Measurements from ENCODE around the gene APBA1. TPM values are rescaled to one million over a fixed set of nuclear protein-coding genes. Genes with fewer than 3 reads are reported as not detected.

Gene APBA1
- total RNA-seq, 1 experiment from 2014 or later: 11.0 TPM

- no peaks in the 10 kb centered on the region for H3K9me3 ChIP-seq (replicated peaks)
- no peak overlapping the region for H3K27ac ChIP-seq
- H3K36me3 ChIP-seq: no peaks in the 10 kb centered on the region
- no peaks in the 10 kb centered on the region for H3K4me1 ChIP-seq (replicated peaks)
- no peak overlapping the region for H3K4me3 ChIP-seq
- no peak for DNase-seq (ENCODE audit: low read depth in 1 of 2, low spot score in 2 of 2)
- H3K27me3 ChIP-seq (replicated peaks): no peaks in the 10 kb centered on the region
Observed at GRCh38 chr9:69542058-69542457, 130.1 kb downstream of the APBA1 start.

GRCh38 chr9:69535911-69536310 is 136.3 kb downstream of the APBA1 start:
- no peaks in the 10 kb centered on the region for H3K9me3 ChIP-seq (replicated peaks)
- DNase-seq (ENCODE audit: low read depth in 1 of 2, low spot score in 2 of 2): no peak
- H3K36me3 ChIP-seq: no peaks in the 10 kb centered on the region
- no peak overlapping the region for H3K27ac ChIP-seq
- H3K27me3 ChIP-seq (replicated peaks): no peaks in the 10 kb centered on the region
- H3K4me1 ChIP-seq (replicated peaks): no peaks in the 10 kb centered on the region
- H3K4me3 ChIP-seq: no peak overlapping the region

DNA sequence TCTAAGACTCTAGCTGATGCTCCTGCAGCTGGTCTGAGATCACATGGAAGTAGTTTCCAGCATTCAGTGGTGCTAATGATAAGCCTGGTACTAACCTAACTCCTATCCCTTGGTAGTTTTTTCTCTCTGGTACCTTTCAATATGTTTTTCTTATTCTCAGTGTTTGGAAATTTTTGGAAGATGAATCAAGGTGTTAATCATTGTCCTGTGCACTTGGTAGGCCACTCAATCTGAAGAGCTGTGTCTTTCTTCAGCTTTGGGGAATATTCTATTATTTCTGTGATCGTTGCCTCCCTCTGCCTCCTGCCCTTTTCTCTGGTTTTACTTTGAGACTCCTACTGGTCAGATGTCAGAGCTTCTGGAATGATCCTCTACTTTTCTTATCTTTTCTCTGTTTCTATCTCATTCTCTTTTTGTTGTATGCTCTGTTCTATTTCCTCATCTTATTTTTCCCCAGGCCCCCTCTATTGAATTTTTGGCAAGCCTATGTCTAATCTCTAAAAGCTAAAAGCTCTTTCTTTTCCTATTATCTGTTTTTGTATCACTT is 136.8 kb downstream of the APBA1 start:
- Histone ChIP-seq H3K27me3 (replicated peaks) (no peaks in the 10 kb centered on the region), H3K4me1 (replicated peaks) (no peaks in the 10 kb centered on the region), H3K36me3 (no peaks in the 10 kb centered on the region), H3K27ac (no peak overlapping the region), H3K4me3 (no peak overlapping the region), H3K9me3 (replicated peaks) (no peaks in the 10 kb centered on the region)
- no peak for DNase-seq (ENCODE audit: low read depth in 1 of 2, low spot score in 2 of 2)

GRCh38 chr9:69532396-69532795 is 139.8 kb downstream of the APBA1 start:
- DNase-seq (ENCODE audit: low read depth in 1 of 2, low spot score in 2 of 2): no peak
- no peak overlapping the region for H3K27ac ChIP-seq
- H3K9me3 ChIP-seq (replicated peaks): no peaks in the 10 kb centered on the region
- no peaks in the 10 kb centered on the region for H3K27me3 ChIP-seq (replicated peaks)
- no peak overlapping the region for H3K4me3 ChIP-seq
- H3K36me3 ChIP-seq: no peaks in the 10 kb centered on the region
- no peaks in the 10 kb centered on the region for H3K4me1 ChIP-seq (replicated peaks)

DNA sequence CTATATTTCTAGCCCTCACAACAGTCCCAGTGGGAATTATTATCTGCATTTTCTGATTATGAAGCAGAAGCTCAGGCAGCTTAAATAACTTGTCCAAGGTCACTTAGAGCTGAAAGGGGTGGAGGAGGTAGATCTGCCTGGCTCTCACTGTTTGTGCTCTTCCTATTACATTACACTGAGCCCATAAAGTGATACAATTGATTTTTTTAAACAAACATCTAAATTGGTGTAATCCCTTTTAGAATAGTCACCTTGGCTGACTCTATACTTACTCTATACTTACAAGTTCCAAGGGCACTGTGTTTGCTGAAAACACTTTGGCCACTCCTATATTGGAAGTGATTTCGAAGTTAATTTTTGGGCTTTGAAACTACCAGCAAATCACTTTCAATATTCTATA is 144.7 kb downstream of the APBA1 start:
- DNase-seq (ENCODE audit: low read depth in 1 of 2, low spot score in 2 of 2): no peak
- H3K27me3 ChIP-seq (replicated peaks): no peaks in the 10 kb centered on the region
- H3K36me3 ChIP-seq: no peaks in the 10 kb centered on the region
- no peak overlapping the region for H3K27ac ChIP-seq
- H3K4me3 ChIP-seq: no peak overlapping the region
- no peaks in the 10 kb centered on the region for H3K9me3 ChIP-seq (replicated peaks)
- H3K4me1 ChIP-seq (replicated peaks): no peaks in the 10 kb centered on the region

DNA sequence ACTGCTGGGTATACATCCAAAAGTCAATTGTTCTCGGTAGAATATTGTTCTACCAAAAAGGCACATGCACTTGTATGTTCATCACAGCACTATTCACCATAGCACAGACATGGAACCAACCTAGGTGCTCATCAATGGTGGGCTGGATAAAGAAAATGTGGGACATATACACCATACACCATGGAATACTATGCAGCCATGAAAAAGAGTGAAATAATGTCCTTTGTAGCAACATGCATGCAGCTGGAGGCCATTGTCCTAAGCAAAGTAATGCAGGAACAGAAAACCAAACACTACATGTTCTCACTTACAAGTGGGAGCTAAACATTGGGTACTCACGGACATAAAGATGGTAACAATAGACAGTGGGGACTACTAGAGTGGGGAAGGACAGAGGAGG is 145.5 kb downstream of the APBA1 start:
- H3K27me3 ChIP-seq (replicated peaks): no peaks in the 10 kb centered on the region
- H3K9me3 ChIP-seq (replicated peaks): no peaks in the 10 kb centered on the region
- H3K4me3 ChIP-seq: no peak overlapping the region
- H3K27ac ChIP-seq: no peak overlapping the region
- no peaks in the 10 kb centered on the region for H3K4me1 ChIP-seq (replicated peaks)
- H3K36me3 ChIP-seq: no peaks in the 10 kb centered on the region
- no peak for DNase-seq (ENCODE audit: low read depth in 1 of 2, low spot score in 2 of 2)

- Histone ChIP-seq H3K27me3 (replicated peaks) (no peaks in the 10 kb centered on the region), H3K27ac (no peak overlapping the region), H3K9me3 (replicated peaks) (no peaks in the 10 kb centered on the region), H3K4me1 (replicated peaks) (no peaks in the 10 kb centered on the region; the same call in 1 of the 2 replicates), H3K4me3 (no peak overlapping the region), H3K36me3 (no peaks in the 10 kb centered on the region)
- no peak for DNase-seq (ENCODE audit: low read depth in 1 of 2, low spot score in 2 of 2)
Observed at GRCh38 chr9:69519470-69520240, 152.5 kb downstream of the APBA1 start.

GRCh38 chr9:69516353-69517322 is 155.5 kb downstream of the APBA1 start:
- H3K36me3 ChIP-seq: no peaks in the 10 kb centered on the region
- no peak overlapping the region for H3K4me3 ChIP-seq
- H3K27me3 ChIP-seq (replicated peaks): no peaks in the 10 kb centered on the region
- no peaks in the 10 kb centered on the region; the same call in 1 of the 2 replicates for H3K4me1 ChIP-seq (replicated peaks)
- H3K27ac ChIP-seq: no peak overlapping the region
- no peaks in the 10 kb centered on the region for H3K9me3 ChIP-seq (replicated peaks)
- DNase-seq (ENCODE audit: low read depth in 1 of 2, low spot score in 2 of 2): no peak

- no peaks in the 10 kb centered on the region for H3K36me3 ChIP-seq
- no peaks in the 10 kb centered on the region; the same call in 1 of the 2 replicates for H3K4me1 ChIP-seq (replicated peaks)
- no peak overlapping the region for H3K27ac ChIP-seq
- H3K4me3 ChIP-seq: no peak overlapping the region
- H3K9me3 ChIP-seq (replicated peaks): no peaks in the 10 kb centered on the region
- H3K27me3 ChIP-seq (replicated peaks): no peaks in the 10 kb centered on the region
- DNase-seq (ENCODE audit: low read depth in 1 of 2, low spot score in 2 of 2): no peak
Observed at GRCh38 chr9:69515810-69516209, 156.4 kb downstream of the APBA1 start.

DNA sequence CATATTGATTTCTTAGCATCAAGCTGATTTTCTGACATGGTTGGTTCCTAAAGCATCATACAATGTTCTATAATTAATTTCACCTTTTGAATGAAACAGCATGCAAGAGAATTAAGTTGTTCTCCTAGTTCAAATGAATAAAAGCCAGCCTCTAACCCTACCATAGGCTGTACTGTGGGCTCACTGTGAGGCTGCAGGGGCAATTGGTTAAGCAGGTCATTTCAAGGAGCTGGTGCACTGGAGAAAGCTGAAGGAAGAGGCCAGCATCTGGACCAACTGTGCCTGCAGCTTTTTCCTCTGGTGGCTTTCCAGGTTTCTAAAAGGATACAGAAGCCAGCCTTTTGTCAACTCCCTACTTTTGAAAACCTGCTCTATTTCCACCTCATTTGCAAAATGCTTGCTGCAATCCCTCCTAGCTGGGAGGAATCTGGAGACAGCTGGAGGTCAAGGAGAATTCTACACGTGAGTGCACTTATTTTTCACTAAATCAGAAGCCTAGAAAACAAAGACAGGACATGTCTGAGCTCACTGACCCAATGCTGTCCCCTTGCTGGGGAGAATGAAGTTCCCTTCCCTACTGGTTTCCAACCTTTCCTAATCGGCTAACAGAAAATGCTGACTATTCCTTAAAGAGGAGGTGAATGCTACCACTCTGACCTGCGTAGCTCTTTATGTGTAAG is 158.9 kb downstream of the APBA1 start:
- no peak for DNase-seq (ENCODE audit: low read depth in 1 of 2, low spot score in 2 of 2)
- Histone ChIP-seq H3K27ac (no peak overlapping the region), H3K4me1 (replicated peaks) (no peaks in the 10 kb centered on the region), H3K36me3 (no peaks in the 10 kb centered on the region), H3K9me3 (replicated peaks) (no peaks in the 10 kb centered on the region), H3K4me3 (no peak overlapping the region), H3K27me3 (replicated peaks) (no peaks in the 10 kb centered on the region)

- no peaks in the 10 kb centered on the region for H3K36me3 ChIP-seq
- DNase-seq (ENCODE audit: low read depth in 1 of 2, low spot score in 2 of 2): no peak
- peaks cover 13% of the 10 kb centered on the region for H3K4me1 ChIP-seq (replicated peaks)
- no peak overlapping the region for H3K4me3 ChIP-seq
- H3K27ac ChIP-seq: no peak overlapping the region
- no peaks in the 10 kb centered on the region for H3K9me3 ChIP-seq (replicated peaks)
- H3K27me3 ChIP-seq (replicated peaks): no peaks in the 10 kb centered on the region
Observed at GRCh38 chr9:69504058-69504457, 168.1 kb downstream of the APBA1 start.

GRCh38 chr9:69502671-69503301 is 169.4 kb downstream of the APBA1 start:
- Histone ChIP-seq H3K4me1 (replicated peaks) (peaks cover 13% of the 10 kb centered on the region), H3K27me3 (replicated peaks) (no peaks in the 10 kb centered on the region), H3K27ac (peak overlapping the region; percentile 40), H3K36me3 (no peaks in the 10 kb centered on the region), H3K9me3 (replicated peaks) (no peaks in the 10 kb centered on the region), H3K4me3 (no peak overlapping the region)
- DNase-seq (ENCODE audit: low read depth in 1 of 2, low spot score in 2 of 2): peak in 1 of 2 experiments; percentile 48

DNA sequence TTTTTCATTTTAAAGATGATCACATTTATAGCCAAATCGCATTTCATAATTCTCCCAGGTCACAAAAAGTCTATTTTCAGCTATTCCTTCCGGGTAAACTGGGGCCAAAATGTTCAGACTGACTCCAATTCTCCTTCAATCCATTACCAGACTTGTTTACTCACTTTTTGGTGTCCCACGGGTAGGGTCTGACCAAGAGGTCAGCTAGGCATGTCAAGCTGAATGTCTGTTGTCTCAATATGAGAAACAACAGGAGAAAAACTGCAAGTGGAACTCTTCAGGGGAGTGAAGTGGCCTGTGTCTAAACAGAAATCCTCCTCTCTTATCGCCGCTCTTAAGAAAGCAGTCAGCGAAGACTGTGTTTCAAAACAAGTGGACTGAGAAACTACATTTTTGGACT is 171.3 kb downstream of the APBA1 start:
- Histone ChIP-seq H3K27me3 (replicated peaks) (no peaks in the 10 kb centered on the region), H3K27ac (no peak overlapping the region), H3K4me1 (replicated peaks) (peaks cover 13% of the 10 kb centered on the region), H3K4me3 (no peak overlapping the region), H3K9me3 (replicated peaks) (no peaks in the 10 kb centered on the region), H3K36me3 (no peaks in the 10 kb centered on the region)
- DNase-seq (ENCODE audit: low read depth in 1 of 2, low spot score in 2 of 2): no peak

Measured in SJSA1 (cell line).